Measurements from ENCODE around the gene HDAC1.

Gene HDAC1

GRCh38 chr1:32330558-32331151 lies 38.8 kb downstream of the HDAC1 start:
- no peak for FAIRE-seq

- no peak for FAIRE-seq
Observed at GRCh38 chr1:32331549-32331948, 39.7 kb downstream of the HDAC1 start.

- FAIRE-seq = no peak
Observed at GRCh38 chr1:32332290-32333079, 40.6 kb downstream of the HDAC1 start.

GRCh38 chr1:32333251-32333963 lies 41.5 kb downstream of the HDAC1 start:
- no peak for FAIRE-seq

GRCh38 chr1:32334274-32334861 lies 42.5 kb downstream of the HDAC1 start:
- FAIRE-seq = no peak

- FAIRE-seq = no peak
Observed at GRCh38 chr1:32334864-32335534, 43.1 kb downstream of the HDAC1 start.

- no peak for FAIRE-seq
Observed at GRCh38 chr1:32335535-32335789, 43.6 kb downstream of the HDAC1 start.

- no peak for FAIRE-seq
Observed at GRCh38 chr1:32335790-32336590, 44.1 kb downstream of the HDAC1 start, which contains the start of gene MARCKSL1. MARCKSL1 (minus strand) TSS chr1:32336233; CDS start chr1:32336033, 200 bp downstream.

- no peak for FAIRE-seq
Observed at GRCh38 chr1:32336591-32336932, 44.7 kb downstream of the HDAC1 start.

- no peak for FAIRE-seq
Observed at GRCh38 chr1:32336963-32337675, 45.2 kb downstream of the HDAC1 start.

GRCh38 chr1:32337855-32338636 lies 46.2 kb downstream of the HDAC1 start:
- no peak for FAIRE-seq

GRCh38 chr1:32338637-32339145 lies 46.8 kb downstream of the HDAC1 start:
- FAIRE-seq = no peak

- FAIRE-seq = no peak
Observed at GRCh38 chr1:32339363-32339978, 47.6 kb downstream of the HDAC1 start.

GRCh38 chr1:32341186-32341757 lies 49.4 kb downstream of the HDAC1 start:
- FAIRE-seq = no peak

- FAIRE-seq = no peak
Observed at GRCh38 chr1:32341971-32342370, 50.1 kb downstream of the HDAC1 start.

GRCh38 chr1:32342704-32343103 lies 50.8 kb downstream of the HDAC1 start:
- no peak for FAIRE-seq

GRCh38 chr1:32345289-32345827 lies 53.5 kb downstream of the HDAC1 start:
- FAIRE-seq = no peak

GRCh38 chr1:32346532-32347157 lies 54.8 kb downstream of the HDAC1 start:
- FAIRE-seq = no peak

- no peak for FAIRE-seq
Observed at GRCh38 chr1:32349211-32349708, 57.4 kb downstream of the HDAC1 start.
